HepG2 (cell line): Measurements from ENCODE around the gene DSEL. TPM values are rescaled to one million over a fixed set of nuclear protein-coding genes. Genes with fewer than 3 reads are reported as not detected.

ENCODE experiments used
- ATAC-seq: fragments of 200-7000 bp; cut with Tn5 transposase; 3 replicates; pipeline ENCODE4 v1.9.1; 2020; ENCODE audit warnings: mild to moderate bottlenecking, moderate library complexity
- BruUV-seq: library from RNA; stranded (reverse); fragments of 400-500 nt; replicated peaks from 2 replicates; lab custom pipeline; 2021; lab: Mats Ljungman, UMichigan
- CTCF ChIA-PET: fragments of 300-600 bp; formaldehyde crosslinking; extraction: SDS; loops from one replicate; lab custom pipeline; 2021; ENCODE audit warnings: low total read pairs, inconsistent platforms, low intra/inter-chr PET ratio; lab: Yijun Ruan, JAX
- POLR2A ChIA-PET: fragments of 350-600 bp; sonication (Branson Sonifier 250); formaldehyde crosslinking; loops from one replicate; lab custom pipeline; 2020; ENCODE audit warnings: antibody characterized with exemption, inconsistent platforms; lab: Yijun Ruan, JAX
- DNase-seq: peaks from one replicate; pipeline ENCODE4 v3.0.0-alpha.2; 2015; ENCODE audit warnings: low spot score
- FAIRE-seq: peaks from 3 replicates; lab custom pipeline; 2011; peaks lifted over from hg19 to GRCh38; lab: Jason Lieb, UNC
- H2AFZ ChIP-seq: one replicate; pipeline ENCODE4 v1.6.1; 2011; ENCODE audit warnings: low read length, inconsistent platforms
- H3K27ac ChIP-seq: fragments of 300-600 bp; 3 replicates; pipeline ENCODE4 v1.8.0; 2011; ENCODE audit warnings: mixed run types, mild to moderate bottlenecking, mixed read lengths, low read length, inconsistent platforms; ENCODE audit not compliant: insufficient read depth; ENCODE audit errors: extremely low read length
- H3K27me3 ChIP-seq, 2 experiments: fragments of 200-600 bp in 1 of 2; 2 replicates in 1 of 2; 3 replicates in 1 of 2; pipeline versions ENCODE4 v1.6.0 to v1.8.0; 2011; ENCODE audit warnings: low read length in 2 of 2, mild to moderate bottlenecking in 2 of 2, moderate library complexity in 2 of 2, inconsistent platforms in 1 of 2; ENCODE audit not compliant: insufficient read depth in 2 of 2, control insufficient read depth in 1 of 2
- H3K36me3 ChIP-seq, 2 experiments: fragments of 200-600 bp in 1 of 2; replicated peaks in 1 of 2; 2 replicates in 1 of 2; 3 replicates in 1 of 2; pipeline versions ENCODE4 v1.5.1 to v1.8.0; 2011; ENCODE audit warnings: low read length in 2 of 2, inconsistent platforms in 1 of 2; ENCODE audit not compliant: insufficient read depth in 2 of 2, control insufficient read depth in 1 of 2
- H3K4me1 ChIP-seq: 2 replicates; pipeline ENCODE4 v1.5.1; 2012; ENCODE audit warnings: low read length, inconsistent platforms; ENCODE audit not compliant: insufficient read depth
- H3K4me2 ChIP-seq: 2 replicates; pipeline ENCODE4 v1.6.0; 2011; ENCODE audit warnings: low read depth, low read length, inconsistent platforms
- H3K4me3 ChIP-seq, 3 experiments: fragments of 200-600 bp in 1 of 3; sonication (generic), shearing (Covaris generic) in 1 of 3; replicated peaks in 1 of 3; 2 replicates each; pipeline ENCODE4 v1.5.1; 2011 to 2016; ENCODE audit warnings: low read length in 3 of 3, inconsistent platforms in 2 of 3, low read depth in 2 of 3, mild to moderate bottlenecking in 2 of 3, control low read depth in 1 of 3, mixed read lengths in 1 of 3; ENCODE audit not compliant: insufficient read depth in 1 of 3
- H3K79me2 ChIP-seq: one replicate; pipeline ENCODE4 v1.6.1; 2011; ENCODE audit warnings: low read length, inconsistent platforms; ENCODE audit not compliant: insufficient read depth
- H3K9ac ChIP-seq: 2 replicates; pipeline ENCODE4 v1.6.0; 2011; ENCODE audit warnings: mild to moderate bottlenecking, low read depth, low read length, inconsistent platforms; ENCODE audit not compliant: insufficient read depth
- H3K9me3 ChIP-seq: 2 replicates; pipeline ENCODE4 v1.5.1; 2012; ENCODE audit warnings: mild to moderate bottlenecking, low read length
- H4K20me1 ChIP-seq: 2 replicates; pipeline ENCODE4 v1.6.0; 2011; ENCODE audit warnings: inconsistent platforms, mild to moderate bottlenecking, low read length, moderate library complexity; ENCODE audit not compliant: insufficient read depth
- CAMTA2 ChIP-seq: sonication (generic); formaldehyde crosslinking; IDR thresholded peaks from 2 replicates; pipeline ENCODE4 v1.4.0; 2020; ENCODE audit warnings: mild to moderate bottlenecking, missing genetic modification reagents, borderline replicate concordance
- RARA ChIP-seq: IDR thresholded peaks from 2 replicates; pipeline ENCODE4 v1.6.1; 2016; ENCODE audit warnings: missing genetic modification reagents, missing compliant biosample characterization
- SOX6 ChIP-seq, 2 experiments: fragments of 450-650 bp in 1 of 2; sonication (generic) in 1 of 2; formaldehyde crosslinking in 1 of 2; IDR thresholded peaks; 2 replicates each; pipeline versions ENCODE4 v1.4.0 to v1.6.1; 2017 to 2020; ENCODE audit warnings: antibody characterized with exemption in 1 of 2, mild to moderate bottlenecking in 1 of 2, missing genetic modification reagents in 1 of 2
- U2AF1 ChIP-seq: fragments of 200-400 bp; formaldehyde crosslinking; optimal IDR thresholded peaks from 2 replicates; pipeline ENCODE3; 2017; ENCODE audit warnings: mild to moderate bottlenecking, low read depth, low read length
- ZNF598 ChIP-seq: sonication (generic); formaldehyde crosslinking; IDR thresholded peaks from 2 replicates; pipeline ENCODE4 v1.5.1; 2020; ENCODE audit warnings: mild to moderate bottlenecking, missing genetic modification reagents, borderline replicate concordance
- ZNF891 ChIP-seq: sonication (generic); formaldehyde crosslinking; IDR thresholded peaks from 2 replicates; pipeline ENCODE4 v1.5.0; 2020; ENCODE audit warnings: mild to moderate bottlenecking, missing genetic modification reagents
- WGBS: methylation state at CpG from one replicate; pipeline ENCODE4 v1.1.6; 2017; ENCODE audit warnings: low lambda C conversion rate; 5-methylcytosine and 5-hydroxymethylcytosine counted together
- in situ Hi-C: cut with HindIII; loops from 2 replicates; pipeline ENCODE4 v1.10.0; 2017; ENCODE audit warnings: low pct_unique_long_range_greater_than_20kb; ENCODE audit not compliant: extremely low pct_ligation_motif_present
- intact Hi-C: fragments of 100-400 bp; cut with micrococcal nuclease; formaldehyde crosslinking; loops from one replicate; pipeline ENCODE4 v1.10.0; 2022; ENCODE audit not compliant: unreplicated experiment
- polyA plus RNA-seq, 8 experiments: library from polyadenylated mRNA; depleted of rRNA in 3 of 8; stranded (reverse) in 7 of 8; unstranded in 1 of 8; fragments of >200 nt; fragmentation: Illumina TruSeq in 4 of 8; extraction: Trizol in 4 of 8; gene quantifications; 2 replicates each; pipeline versions ENCODE4 v1.2.1 to v1.2.3, GENCODE V29; 2011 to 2016; ENCODE audit warnings: low read depth in 4 of 8, missing spikeins in 1 of 8, mixed read lengths in 1 of 8; ENCODE audit not compliant: insufficient read depth in 1 of 8
- total RNA-seq, 5 experiments: library from RNA; depleted of rRNA; stranded (reverse); fragments of >200 nt; fragmentation: Illumina TruSeq; extraction: Trizol; gene quantifications; 2 replicates each; pipeline ENCODE4 v1.2.3, GENCODE V29; 2016; ENCODE audit warnings: low read depth in 1 of 5
- TF ChIP-seq, protein P1 (sequence below): sonication (generic); formaldehyde crosslinking; IDR thresholded peaks from 2 replicates; pipeline ENCODE4 v1.8.0; 2022; ENCODE audit warnings: missing genetic modification reagents, mild to moderate bottlenecking, inconsistent platforms, borderline replicate concordance

DSEL gene
- total and polyA plus RNA-seq, 2 of the 13 experiments (the other 11 are each of a cell fraction or from before 2014, with no cell fraction given): 0.07 to 0.11 TPM

GRCh38 chr18:67531929-67532328 is 15.4 kb upstream of the DSEL start:
- FAIRE-seq: no peak
- H3K27me3 ChIP-seq: no peaks in the 10 kb centered on the region
- H3K9me3 ChIP-seq: no peaks in the 10 kb centered on the region
- no peak overlapping the region for H3K9ac ChIP-seq
- BruUV-seq: no TSS peak
- ChIA-PET CTCF (no interaction called here), POLR2A (no interaction called here)
- no peak for ATAC-seq
- no peaks in the 10 kb centered on the region for H3K36me3 ChIP-seq
- in situ Hi-C loops: no loop called here
- no peak overlapping the region for H3K4me3 ChIP-seq
- no peaks in the 10 kb centered on the region for H4K20me1 ChIP-seq
- TF ChIP-seq CAMTA2 (CRISPR knock-in tag) (no peak), SOX6 (IDR thresholded peaks at IDR 0.05) (no peak), SOX6 (CRISPR knock-in tag; IDR thresholded peaks at IDR 0.05) (no peak), ZNF891 (CRISPR knock-in tag) (no peak), U2AF1 (no peak), ZNF598 (CRISPR knock-in tag) (no peak), RARA (CRISPR knock-in tag) (no peak)
- TF ChIP-seq, protein P1, sequence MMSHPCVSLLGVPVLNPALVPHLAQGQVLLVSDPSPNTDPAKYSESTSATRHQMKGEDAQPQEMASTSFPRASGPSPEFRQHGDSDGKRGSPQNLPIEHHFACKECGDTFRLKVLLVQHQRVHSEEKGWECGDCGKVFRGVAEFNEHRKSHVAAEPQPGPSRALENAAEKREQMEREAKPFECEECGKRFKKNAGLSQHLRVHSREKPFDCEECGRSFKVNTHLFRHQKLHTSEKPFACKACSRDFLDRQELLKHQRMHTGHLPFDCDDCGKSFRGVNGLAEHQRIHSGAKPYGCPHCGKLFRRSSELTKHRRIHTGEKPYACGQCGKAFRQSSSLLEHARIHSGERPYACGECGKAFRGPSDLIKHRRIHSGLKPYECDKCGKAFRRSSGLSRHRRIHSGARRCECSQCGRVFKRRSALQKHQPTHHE: no peak
- no peak overlapping the region for H3K27ac ChIP-seq
- H3K79me2 ChIP-seq: no peaks in the 10 kb centered on the region
- H2AFZ ChIP-seq: no peak overlapping the region
- DNase-seq: no peak
- H3K4me1 ChIP-seq: no peaks in the 10 kb centered on the region
- H3K4me2 ChIP-seq: no peak overlapping the region
- WGBS: 22% methylated on average over 2 of the region's 2 CpGs
- intact Hi-C loops: no loop called here
